CD4-positive, alpha-beta T cell treated with Interleukin-4 for 4 hours (primary cell): ENCODE results near the gene VASP.
"Not testable (repeated sequence)": the region's sequence is repeated elsewhere in the genome, so short reads cannot be mapped to it uniquely, and the experiment has no call there.

ENCODE experiments used
- DNase-seq: peaks from one replicate; pipeline ENCODE4 v3.0.0-alpha.2; 2020

Gene VASP

DNA sequence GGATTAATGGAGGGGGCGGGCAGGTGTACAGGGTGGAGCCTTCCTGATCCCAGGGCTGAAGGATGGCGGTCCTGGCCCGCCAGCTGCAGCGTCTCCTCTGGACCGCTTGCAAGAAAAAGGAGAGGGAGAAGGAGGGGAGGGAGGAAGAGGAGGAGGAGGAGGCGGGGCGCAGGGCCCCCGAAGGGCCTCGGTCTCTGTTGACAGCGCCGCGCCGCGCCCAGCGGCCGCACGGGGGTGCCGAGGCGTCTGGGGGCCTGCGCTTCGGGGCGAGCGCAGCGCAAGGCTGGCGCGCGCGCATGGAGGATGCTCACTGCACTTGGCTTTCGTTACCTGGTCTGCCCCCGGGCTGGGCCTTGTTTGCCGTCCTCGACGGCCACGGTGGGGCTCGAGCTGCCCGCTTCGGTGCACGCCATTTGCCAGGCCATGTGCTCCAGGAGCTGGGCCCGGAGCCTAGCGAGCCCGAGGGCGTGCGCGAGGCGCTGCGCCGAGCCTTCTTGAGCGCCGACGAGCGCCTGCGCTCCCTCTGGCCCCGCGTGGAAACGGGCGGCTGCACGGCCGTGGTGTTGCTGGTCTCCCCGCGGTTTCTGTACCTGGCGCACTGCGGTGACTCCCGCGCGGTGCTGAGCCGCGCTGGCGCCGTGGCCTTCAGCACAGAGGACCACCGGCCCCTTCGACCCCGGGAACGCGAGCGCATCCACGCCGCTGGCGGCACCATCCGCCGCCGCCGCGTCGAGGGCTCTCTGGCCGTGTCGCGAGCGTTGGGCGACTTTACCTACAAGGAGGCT is 8.7 kb upstream of the VASP start, which contains the start of gene PPM1N:
TSS of gene PPM1N (plus strand) at position 33 of the 785 bp plus-strand sequence. CDS start at position 63, 30 bp downstream.
- peak; percentile 61 for DNase-seq

DNA sequence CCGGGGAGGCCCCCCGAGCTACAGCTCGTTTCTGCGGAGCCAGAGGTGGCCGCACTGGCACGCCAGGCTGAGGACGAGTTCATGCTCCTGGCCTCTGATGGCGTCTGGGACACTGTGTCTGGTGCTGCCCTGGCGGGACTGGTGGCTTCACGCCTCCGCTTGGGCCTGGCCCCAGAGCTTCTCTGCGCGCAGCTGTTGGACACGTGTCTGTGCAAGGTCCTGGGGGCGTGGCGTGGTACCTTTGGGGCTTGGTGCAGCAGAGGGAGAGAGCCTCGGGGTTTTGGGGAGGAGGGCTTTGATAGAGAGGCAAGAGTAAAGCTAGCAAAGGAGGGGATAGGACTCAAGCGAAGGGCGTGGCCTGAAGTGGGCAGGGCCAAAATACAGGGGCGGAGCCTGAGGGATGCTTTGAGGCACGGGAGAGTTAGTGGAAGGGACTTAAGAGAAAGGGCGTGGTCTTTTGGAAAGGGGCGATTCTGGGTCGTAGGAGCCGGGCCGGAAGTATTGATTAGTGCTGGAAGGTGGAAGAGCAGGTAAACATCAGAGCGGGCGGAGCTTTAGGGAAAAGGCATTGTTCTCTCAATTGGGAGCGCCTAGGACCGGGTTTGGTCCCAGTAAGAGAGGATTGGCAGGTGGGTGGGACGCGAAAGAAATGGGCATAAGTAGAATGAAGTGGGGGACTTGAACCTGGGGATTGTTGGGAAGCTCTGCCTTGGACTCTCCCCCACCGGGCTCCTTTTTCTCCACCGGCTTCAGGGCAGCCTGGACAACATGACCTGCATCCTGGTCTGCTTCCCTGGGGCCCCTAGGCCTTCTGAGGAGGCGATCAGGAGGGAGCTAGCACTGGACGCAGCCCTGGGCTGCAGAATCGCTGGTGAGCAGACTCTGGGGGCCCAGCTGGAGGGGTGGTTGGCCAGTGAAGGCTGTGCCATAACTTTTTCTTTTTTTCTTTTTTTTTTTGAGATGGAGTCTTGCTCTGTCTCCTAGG is 7.8 kb upstream of the VASP start:
- peak; percentile 65 for DNase-seq

- DNase-seq = no peak
These were observed 6.2 kb upstream of the VASP start for GRCh38 chr19:45500918-45501729.

DNA sequence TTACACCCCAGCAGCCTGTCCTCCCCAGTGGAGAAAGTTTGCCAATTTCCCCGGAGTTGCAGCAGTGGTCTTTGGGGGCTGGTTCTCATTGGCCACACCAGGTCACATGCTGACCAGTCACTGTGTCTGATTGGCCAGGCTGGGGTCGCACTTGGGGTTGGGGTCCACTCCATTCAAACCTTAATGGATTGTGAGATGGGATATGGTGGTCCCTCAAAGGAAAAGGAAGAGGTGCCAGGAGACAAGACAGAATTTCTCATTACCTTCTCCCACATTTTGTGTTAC is 5.6 kb upstream of the VASP start:
- DNase-seq = no peak

GRCh38 chr19:45502111-45502510 is 5.2 kb upstream of the VASP start:
- DNase-seq = no peak

DNA sequence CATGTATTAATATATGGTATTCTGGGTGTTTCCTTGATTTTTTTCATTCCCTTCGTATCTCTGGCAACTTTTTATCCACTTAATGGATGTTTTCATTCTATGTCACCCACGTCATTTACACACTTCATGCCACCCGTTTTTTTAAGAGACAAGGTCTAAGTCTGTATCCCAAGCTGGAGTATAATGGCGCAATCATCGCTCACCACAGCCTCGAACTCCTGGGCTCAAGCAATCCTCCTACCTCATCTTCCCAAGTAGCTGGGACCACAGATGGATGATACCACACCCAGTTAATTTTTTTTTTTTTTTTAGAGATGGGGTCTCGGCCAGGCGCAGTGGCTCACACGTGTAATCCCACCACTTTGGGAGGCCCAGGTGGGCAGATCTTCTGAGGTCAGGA is 3.4 kb upstream of the VASP start:
- no peak for DNase-seq

- no peak for DNase-seq
These were observed 1.9 kb upstream of the VASP start for GRCh38 chr19:45505151-45505995.

DNA sequence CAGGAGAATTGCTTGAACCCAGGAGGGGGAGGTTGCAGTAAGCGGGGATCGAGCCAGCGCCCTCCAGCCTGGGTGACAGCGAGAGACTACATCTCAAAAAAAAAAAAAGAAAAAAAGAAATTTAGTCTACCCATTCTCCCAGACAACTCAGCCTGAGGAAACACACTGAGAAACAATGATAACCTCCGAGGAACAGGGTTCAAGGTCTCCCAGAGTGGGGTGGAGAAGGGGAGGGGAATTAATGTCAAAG is 1.4 kb upstream of the VASP start:
- no peak for DNase-seq

DNA sequence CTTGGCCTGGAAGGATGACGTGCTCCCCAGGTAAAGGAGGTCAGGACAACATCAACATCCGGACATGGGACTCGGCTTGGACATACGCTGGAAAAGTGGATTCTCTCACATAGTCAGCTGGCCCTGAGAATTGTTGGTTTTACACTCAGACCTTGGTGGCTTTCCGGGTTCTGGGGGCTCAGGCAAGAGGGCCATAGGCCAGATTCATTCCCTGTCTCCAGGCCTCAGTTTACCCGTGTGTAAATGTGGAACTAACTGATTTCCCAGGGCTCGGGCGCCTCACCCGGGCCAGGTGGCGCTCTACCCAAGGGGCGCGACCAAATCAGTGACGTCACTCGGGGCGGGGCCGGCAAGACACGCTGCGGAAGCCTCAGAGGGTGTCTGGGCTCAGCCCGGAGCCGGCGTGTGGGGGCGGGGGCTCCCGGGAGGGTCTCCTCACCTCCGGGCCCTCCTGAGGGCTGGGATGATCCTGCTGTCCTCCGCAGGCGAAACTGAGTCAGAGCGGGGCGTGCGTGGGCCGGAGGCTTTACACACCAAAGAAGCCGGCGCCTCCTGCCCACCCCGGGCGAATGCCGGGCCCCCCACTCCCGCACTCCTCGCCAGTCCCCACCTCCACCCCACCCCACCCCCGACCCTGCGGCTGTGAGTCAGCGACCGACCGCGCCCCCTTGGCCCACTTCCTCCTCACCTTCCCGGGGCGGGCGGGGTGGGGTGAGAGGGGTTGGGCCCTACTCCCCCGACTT is 862 bp upstream of the VASP start:
- DNase-seq = peak; percentile 95

GRCh38 chr19:45507872-45508416 is 665 bp downstream of the VASP start:
- DNase-seq = no peak

GRCh38 chr19:45508417-45508860 is 1.2 kb downstream of the VASP start:
- no peak for DNase-seq

GRCh38 chr19:45508861-45509691 is 1.8 kb downstream of the VASP start:
- DNase-seq = peak; percentile 48

- no peak for DNase-seq
These were observed 2.4 kb downstream of the VASP start for GRCh38 chr19:45509692-45510015.

DNA sequence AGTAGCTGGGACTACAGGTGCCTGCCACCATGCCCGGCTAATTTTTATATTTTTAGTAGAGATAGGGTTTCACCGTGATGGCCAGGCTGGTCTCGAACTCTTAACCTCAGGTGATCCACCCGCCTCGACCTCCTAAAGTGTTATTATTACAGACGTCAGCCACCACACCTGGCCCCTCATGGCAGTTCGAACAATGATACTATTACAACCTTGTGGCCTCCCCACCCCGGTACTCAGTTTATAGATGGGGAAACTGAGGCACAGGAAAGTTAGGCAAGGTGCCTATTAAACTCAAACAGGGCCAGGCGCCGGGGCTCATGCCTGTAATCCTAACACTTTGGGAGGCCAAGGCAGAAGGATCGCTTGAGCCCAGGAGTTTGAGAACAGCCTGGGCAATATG is 3.1 kb downstream of the VASP start:
- not testable (repeated sequence) for DNase-seq

DNA sequence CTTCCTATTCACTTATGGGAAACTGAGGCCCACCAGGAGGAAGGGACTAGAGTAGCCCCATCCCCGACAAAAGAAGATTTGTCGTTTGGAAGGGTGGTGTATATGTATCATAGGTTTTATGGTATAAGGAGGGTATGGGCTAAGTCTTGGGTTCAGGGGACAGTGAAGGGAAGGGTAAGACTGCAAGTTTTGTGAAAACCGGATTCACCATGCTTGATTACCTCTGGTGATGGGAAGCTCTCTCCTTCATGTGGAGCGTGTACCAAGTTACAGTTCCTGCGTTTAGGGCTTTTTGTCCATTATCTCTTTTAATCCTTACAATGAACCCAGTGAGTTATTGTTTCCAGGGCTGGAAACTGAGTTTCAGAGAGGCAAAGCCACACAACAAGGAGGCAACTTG is 3.8 kb downstream of the VASP start:
- no peak for DNase-seq

- DNase-seq = no peak
These were observed 5.7 kb downstream of the VASP start for GRCh38 chr19:45512881-45513483.

GRCh38 chr19:45514376-45515051 is 7.2 kb downstream of the VASP start:
- no peak for DNase-seq

GRCh38 chr19:45515081-45515624 is 7.9 kb downstream of the VASP start:
- DNase-seq = peak; percentile 50

DNA sequence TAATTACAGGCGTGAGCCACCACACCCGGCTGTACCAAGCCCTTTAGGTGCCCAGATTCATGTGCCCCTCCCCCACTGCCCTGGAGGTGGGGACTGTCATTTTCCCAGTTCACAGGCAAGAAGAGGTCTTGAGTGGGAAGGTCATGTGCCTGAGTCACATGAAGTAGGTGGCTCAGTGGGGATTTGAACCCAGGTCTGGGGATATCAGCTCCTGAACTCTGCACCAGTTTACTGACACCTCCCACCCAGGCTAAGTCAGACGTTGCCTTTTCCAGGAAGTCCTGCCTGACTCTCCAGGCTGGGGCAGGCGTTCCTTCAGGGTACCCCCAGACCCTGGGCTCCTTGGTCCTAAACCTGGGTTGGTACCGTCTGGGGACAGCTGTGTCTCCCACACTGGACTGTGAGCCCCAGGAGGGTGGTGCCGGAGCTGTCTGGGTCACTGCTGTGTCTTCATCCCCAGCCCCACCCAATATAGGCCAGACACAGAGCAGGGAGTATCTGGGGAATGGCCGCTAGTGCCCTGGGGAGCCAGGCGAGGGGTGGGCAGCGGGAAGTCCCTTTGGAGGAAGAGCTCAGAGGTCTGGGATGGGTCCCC is 8.6 kb downstream of the VASP start:
- no peak for DNase-seq
